ENCODE data around the gene CENPB.

The CENPB gene

GRCh38 chr20:3786126-3786484, 435 bp downstream of the CENPB start:
- peak; percentile 30 for DNase-seq

- no peak for DNase-seq
Observed at GRCh38 chr20:3785240-3786125, 1.1 kb downstream of the CENPB start.

GRCh38 chr20:3784863-3785239, 1.7 kb downstream of the CENPB start:
- DNase-seq, result no peak

GRCh38 chr20:3784216-3784853, 2.2 kb downstream of the CENPB start:
- DNase-seq, result no peak

GRCh38 chr20:3783511-3784195, 2.9 kb downstream of the CENPB start:
- no peak for DNase-seq

- DNase-seq, result no peak
Observed at GRCh38 chr20:3783068-3783489, 3.5 kb downstream of the CENPB start.

GRCh38 chr20:3782597-3782996, 3.9 kb downstream of the CENPB start:
- DNase-seq, result no peak

GRCh38 chr20:3781153-3781910, 5.2 kb downstream of the CENPB start, which contains the start of gene SPEF1:
Gene SPEF1 (minus strand): TSS chr20:3781448. CDS start chr20:3781287, 161 bp downstream.
- DNase-seq, result peak; percentile 59

- DNase-seq, result no peak
Observed at GRCh38 chr20:3778976-3779375, 7.6 kb downstream of the CENPB start.

- peak; percentile 52 for DNase-seq
Observed at GRCh38 chr20:3777716-3778629, 8.6 kb downstream of the CENPB start.

- DNase-seq, result no peak
Observed at GRCh38 chr20:3777381-3777715, 9.2 kb downstream of the CENPB start.

GRCh38 chr20:3775457-3776108, 11.0 kb downstream of the CENPB start:
- no peak for DNase-seq

- DNase-seq, result no peak
Observed at GRCh38 chr20:3771552-3772058, 14.9 kb downstream of the CENPB start.

- DNase-seq, result peak; percentile 87
Observed at GRCh38 chr20:3768342-3769130, 18.0 kb downstream of the CENPB start.

- peak; percentile 98 for DNase-seq
Observed at GRCh38 chr20:3767427-3768341, 18.9 kb downstream of the CENPB start, which contains the start of gene ADISSP. Gene ADISSP (minus strand): TSS chr20:3767753. CDS start chr20:3760100, 7,653 bp downstream.

- no peak for DNase-seq
Observed at GRCh38 chr20:3767110-3767426, 19.5 kb downstream of the CENPB start.

- no peak for DNase-seq
Observed at GRCh38 chr20:3766422-3767109, 20.0 kb downstream of the CENPB start.

- DNase-seq, result no peak
Observed at GRCh38 chr20:3765171-3765882, 21.2 kb downstream of the CENPB start.

Data from CD4-positive, alpha-beta T cell treated with Interferon gamma for 1 hour (primary cell).